Esophagus mucosa (tissue), 1 donor: Measurements from ENCODE around the gene TP53TG3E. TPM values are rescaled to one million over a fixed set of nuclear protein-coding genes. Genes with fewer than 3 reads are reported as not detected.
"Not testable (repeated sequence)": the region's sequence is repeated elsewhere in the genome, so short reads cannot be mapped to it uniquely, and the experiment has no call there.

Experiments used
- ATAC-seq: fragments of 200-7000 bp; cut with Tn5 transposase; one replicate; pipeline ENCODE4 v1.9.1; 2020
- total RNA-seq: library from RNA; stranded (reverse); gene quantifications from one replicate; pipeline ENCODE4 v1.2.4, GENCODE V29; 2023
- donor health status: DM: yes; HTN: yes; CAD: no.

Gene TP53TG3E, protein sequence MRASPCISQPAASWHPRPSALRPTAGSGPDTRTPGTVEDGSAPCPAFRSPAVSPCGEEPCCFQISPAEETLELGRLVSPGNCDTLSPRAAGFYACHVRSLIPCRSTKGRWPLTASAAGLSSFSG
- not detected for total RNA-seq

DNA sequence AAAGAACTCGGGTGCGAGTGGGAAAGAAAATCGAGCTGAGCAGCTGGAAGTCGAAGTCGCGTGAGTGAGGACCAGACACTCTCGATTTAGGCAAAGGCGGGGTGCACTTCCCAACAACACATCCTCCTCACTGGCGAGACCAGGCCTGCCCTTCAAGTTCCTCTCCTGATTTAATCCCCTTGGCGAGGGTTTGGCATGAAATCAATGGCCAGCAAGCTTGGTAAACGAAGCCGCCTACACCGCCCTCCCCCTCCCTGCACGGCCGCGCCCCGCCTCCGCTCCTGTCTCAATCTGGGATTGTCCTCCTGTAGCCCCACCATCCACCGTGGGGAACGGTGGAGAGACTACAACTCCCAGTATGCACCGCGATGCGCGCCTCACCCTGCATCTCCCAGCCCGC lies at the start of gene TP53TG3E:
TP53TG3E (plus strand) TSS at position 301 of the 400 bp plus-strand sequence; CDS start at position 369, 68 bp downstream.
- ATAC-seq, result not testable (repeated sequence)

DNA sequence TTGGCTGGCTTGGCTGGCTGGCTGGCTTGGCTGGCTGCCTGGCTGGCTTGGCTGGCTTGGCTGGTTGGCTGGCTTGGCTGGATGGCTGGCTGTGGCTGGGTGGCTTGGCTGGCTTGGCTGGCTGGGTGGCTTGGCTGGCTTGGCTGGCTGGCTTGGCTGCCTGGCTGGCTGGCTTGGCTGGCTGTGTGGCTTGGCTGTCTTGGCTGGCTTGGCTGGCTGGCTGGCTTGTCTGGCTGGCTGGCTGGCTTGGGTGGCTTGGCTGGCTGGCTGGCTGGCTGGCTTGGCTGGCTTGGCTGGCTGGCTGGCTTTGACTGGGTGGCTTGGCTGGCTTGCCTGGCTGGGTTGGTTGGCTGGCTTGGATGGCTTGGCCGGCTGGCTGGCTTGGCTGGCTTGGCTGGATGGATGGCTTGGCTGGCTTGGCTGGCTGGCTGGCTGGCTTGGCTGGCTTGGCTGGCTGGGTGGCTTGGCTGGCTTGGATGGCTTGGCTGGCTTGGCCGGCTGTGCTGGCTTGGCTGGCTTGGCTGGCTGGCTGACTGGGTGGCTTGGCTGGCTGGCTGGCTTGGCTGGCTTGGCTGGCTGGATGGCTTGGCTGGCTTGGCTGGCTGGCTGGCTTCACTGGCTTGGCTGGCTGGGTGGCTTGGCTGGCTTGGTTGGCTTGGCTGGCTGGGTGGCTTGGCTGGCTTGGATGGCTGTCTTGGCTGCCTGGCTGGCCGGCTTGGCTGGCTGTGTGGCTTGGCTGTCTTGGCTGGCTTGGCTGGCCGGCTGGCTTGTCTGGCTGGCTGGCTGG lies 32.3 kb downstream of the TP53TG3E start:
- not testable (repeated sequence) for ATAC-seq

DNA sequence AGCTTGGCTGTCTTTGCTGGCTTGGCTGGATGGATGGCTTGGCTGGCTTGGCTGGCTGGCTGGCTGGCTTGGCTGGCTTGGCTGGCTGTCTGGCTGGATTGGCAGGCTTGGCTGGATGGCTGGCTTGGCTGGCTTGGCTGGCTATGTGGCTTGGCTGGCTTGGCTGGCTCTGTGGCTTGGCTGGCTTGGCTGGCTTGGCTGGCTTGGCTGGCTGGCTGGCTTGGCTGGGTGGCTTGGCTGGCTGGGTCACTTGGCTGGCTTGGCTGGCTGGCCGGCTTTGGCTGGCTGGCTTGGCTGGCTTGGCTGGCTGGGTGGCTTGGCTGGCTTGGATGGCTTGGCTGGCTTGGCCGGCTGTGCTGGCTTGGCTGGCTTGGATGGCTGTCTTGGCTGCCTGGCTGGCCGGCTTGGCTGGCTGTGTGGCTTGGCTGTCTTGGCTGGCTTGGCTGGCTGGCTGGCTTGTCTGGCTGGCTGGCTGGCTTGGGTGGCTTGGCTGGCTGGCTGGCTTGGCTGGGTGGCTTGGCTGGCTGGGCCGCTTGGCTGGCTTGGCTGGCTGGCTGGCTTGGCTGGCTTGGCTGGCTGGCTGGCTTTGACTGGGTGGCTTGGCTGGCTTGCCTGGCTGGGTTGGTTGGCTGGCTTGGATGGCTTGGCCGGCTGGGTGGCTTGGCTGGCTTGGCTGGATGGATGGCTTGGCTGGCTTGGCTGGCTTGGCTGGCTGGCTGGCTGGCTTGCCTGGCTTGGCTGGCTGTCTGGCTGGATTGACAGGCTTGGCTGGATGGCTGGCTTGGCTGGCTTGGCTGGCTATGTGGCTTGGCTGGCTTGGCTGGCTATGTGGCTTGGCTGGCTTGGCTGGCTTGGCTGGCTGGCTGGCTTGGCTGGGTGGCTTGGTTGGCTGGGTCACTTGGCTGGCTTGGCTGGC lies 33.8 kb downstream of the TP53TG3E start:
- not testable (repeated sequence) for ATAC-seq

DNA sequence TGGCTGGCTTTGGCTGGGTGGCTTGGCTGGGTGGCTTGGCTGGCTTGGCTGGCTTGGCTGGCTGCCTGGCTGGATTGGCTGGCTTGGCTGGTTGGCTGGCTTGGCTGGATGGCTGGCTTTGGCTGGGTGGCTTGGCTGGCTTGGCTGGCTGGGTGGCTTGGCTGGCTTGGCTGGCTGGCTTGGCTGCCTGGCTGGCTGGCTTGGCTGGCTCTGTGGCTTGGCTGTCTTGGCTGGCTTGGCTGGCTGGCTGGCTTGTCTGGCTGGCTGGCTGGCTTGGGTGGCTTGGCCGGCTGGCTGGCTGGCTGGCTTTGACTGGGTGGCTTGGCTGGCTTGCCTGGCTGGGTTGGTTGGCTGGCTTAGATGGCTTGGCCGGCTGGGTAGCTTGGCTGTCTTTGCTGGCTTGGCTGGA lies 34.4 kb downstream of the TP53TG3E start:
- not testable (repeated sequence) for ATAC-seq

DNA sequence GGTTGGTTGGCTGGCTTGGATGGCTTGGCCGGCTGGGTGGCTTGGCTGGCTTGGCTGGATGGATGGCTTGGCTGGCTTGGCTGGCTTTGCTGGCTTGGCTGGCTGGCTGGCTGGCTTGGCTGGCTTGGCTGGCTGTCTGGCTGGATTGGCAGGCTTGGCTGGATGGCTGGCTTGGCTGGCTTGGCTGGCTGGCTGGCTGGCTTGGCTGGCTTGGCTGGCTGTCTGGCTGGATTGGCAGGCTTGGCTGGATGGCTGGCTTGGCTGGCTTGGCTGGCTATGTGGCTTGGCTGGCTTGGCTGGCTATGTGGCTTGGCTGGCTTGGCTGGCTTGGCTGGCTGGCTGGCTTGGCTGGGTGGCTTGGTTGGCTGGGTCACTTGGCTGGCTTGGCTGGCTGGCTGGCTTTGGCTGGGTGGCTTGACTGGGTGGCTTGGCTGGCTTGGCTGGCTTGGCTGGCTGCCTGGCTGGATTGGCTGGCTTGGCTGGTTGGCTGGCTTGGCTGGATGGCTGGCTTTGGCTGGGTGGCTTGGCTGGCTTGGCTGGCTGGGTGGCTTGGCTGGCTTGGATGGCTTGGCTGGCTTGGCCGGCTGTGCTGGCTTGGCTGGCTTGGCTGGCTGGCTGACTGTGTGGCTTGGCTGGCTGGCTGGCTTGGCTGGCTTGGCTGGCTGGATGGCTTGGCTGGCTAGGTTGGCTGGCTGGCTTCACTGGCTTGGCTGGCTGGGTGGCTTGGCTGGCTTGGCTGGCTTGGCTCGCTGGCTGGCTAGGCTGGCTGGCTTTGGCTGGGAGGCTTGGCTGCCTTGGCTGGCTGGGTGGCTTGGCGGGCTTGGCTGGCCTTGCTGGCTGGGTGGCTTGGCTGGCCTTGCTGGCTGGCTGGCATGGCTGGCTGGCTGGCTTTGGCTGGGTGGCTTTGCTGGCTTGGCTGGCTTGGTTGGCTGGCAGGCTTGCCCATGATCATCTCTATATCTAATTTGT lies 35.3 kb downstream of the TP53TG3E start:
- peak; percentile 72 for ATAC-seq

Other genes with a start within 250 kb of the TP53TG3E start
- not detected for gene TP53TG3C, start 110.1 kb upstream of the TP53TG3E start, total RNA-seq
- not detected for gene TP53TG3B, start 56.5 kb downstream of the TP53TG3E start, total RNA-seq
- not detected for gene TP53TG3F, start 155.3 kb downstream of the TP53TG3E start, total RNA-seq